HL-60 (cell line): ENCODE measurements around the gene ANKDD1B.

Experiments
- POLR2AphosphoS5 ChIP-seq: IDR thresholded peaks from 2 replicates; pipeline ENCODE4 v1.6.1; 2012; ENCODE audit warnings: low read depth
- SPI1 ChIP-seq: IDR thresholded peaks from 2 replicates; pipeline ENCODE4 v1.6.1; 2012; ENCODE audit warnings: low read depth, mild to moderate bottlenecking, borderline replicate concordance
- TF ChIP-seq, protein P1 (sequence below): IDR thresholded peaks from one replicate; pipeline ENCODE4 v1.5.1; 2011; ENCODE audit warnings: low read length, control low read depth, inconsistent platforms; ENCODE audit not compliant: insufficient read depth
- TF ChIP-seq, protein P2 (sequence below): IDR thresholded peaks from 2 replicates; pipeline ENCODE4 v1.6.1; 2012; ENCODE audit warnings: low read depth; ENCODE audit not compliant: insufficient replicate concordance

DNA sequence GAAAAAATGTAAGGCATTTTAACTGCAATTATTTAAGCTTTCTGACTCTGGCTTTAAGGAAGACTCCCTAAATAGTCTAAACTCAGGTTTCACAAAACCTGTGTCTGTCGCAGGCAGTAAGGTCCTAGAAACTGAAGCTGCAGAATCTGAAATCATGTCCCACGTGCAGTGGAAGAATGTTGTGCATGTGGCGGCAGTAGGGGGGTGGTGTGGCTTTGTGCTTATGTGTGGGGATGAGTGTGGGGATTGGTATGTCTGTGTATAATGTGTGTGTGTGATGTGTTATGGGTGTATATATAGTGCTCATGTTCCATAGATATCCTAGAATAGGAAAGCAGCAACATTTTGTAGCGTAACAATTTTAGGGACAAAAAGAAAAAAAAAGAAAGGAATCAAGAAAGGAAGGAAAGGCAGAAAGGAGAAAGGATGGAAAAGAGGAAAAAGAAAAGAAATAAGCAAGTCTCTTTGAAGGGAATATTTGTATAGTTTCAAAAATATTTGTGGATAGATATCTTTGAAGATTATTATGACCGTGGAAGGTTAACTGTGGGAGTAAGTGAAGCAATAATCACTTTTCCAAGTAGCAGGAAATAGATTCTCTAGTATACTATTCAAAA lies 6.6 kb downstream of the ANKDD1B start:
- TF ChIP-seq, protein P1, sequence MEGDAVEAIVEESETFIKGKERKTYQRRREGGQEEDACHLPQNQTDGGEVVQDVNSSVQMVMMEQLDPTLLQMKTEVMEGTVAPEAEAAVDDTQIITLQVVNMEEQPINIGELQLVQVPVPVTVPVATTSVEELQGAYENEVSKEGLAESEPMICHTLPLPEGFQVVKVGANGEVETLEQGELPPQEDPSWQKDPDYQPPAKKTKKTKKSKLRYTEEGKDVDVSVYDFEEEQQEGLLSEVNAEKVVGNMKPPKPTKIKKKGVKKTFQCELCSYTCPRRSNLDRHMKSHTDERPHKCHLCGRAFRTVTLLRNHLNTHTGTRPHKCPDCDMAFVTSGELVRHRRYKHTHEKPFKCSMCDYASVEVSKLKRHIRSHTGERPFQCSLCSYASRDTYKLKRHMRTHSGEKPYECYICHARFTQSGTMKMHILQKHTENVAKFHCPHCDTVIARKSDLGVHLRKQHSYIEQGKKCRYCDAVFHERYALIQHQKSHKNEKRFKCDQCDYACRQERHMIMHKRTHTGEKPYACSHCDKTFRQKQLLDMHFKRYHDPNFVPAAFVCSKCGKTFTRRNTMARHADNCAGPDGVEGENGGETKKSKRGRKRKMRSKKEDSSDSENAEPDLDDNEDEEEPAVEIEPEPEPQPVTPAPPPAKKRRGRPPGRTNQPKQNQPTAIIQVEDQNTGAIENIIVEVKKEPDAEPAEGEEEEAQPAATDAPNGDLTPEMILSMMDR: no peak
- no peak for TF ChIP-seq POLR2AphosphoS5
- TF ChIP-seq, protein P2, sequence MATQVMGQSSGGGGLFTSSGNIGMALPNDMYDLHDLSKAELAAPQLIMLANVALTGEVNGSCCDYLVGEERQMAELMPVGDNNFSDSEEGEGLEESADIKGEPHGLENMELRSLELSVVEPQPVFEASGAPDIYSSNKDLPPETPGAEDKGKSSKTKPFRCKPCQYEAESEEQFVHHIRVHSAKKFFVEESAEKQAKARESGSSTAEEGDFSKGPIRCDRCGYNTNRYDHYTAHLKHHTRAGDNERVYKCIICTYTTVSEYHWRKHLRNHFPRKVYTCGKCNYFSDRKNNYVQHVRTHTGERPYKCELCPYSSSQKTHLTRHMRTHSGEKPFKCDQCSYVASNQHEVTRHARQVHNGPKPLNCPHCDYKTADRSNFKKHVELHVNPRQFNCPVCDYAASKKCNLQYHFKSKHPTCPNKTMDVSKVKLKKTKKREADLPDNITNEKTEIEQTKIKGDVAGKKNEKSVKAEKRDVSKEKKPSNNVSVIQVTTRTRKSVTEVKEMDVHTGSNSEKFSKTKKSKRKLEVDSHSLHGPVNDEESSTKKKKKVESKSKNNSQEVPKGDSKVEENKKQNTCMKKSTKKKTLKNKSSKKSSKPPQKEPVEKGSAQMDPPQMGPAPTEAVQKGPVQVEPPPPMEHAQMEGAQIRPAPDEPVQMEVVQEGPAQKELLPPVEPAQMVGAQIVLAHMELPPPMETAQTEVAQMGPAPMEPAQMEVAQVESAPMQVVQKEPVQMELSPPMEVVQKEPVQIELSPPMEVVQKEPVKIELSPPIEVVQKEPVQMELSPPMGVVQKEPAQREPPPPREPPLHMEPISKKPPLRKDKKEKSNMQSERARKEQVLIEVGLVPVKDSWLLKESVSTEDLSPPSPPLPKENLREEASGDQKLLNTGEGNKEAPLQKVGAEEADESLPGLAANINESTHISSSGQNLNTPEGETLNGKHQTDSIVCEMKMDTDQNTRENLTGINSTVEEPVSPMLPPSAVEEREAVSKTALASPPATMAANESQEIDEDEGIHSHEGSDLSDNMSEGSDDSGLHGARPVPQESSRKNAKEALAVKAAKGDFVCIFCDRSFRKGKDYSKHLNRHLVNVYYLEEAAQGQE: no peak
- no peak for TF ChIP-seq SPI1
